AG04450 (cell line): ENCODE measurements around the gene MED19. TPM values are rescaled to one million over a fixed set of nuclear protein-coding genes. Genes with fewer than 3 reads are reported as not detected.
"Not testable (repeated sequence)": the region's sequence is repeated elsewhere in the genome, so short reads cannot be mapped to it uniquely, and the experiment has no call there.

Experiments used
- CTCF ChIA-PET: fragments of 300-600, 350-600 bp; formaldehyde crosslinking; extraction: SDS; loops from one replicate; lab custom pipeline; 2022; ENCODE audit warnings: antibody characterized with exemption, inconsistent platforms; lab: Charles Lee
- POLR2A ChIA-PET: fragments of 350-600 bp; formaldehyde crosslinking; extraction: SDS; loops from one replicate; lab custom pipeline; 2021; ENCODE audit warnings: antibody characterized with exemption, inconsistent platforms; lab: Yijun Ruan, JAX
- DNase-seq: peaks from one replicate; pipeline ENCODE4 v3.0.0-alpha.2; 2011; ENCODE audit warnings: low read depth, low spot score
- H3K27ac ChIP-seq: one replicate; pipeline ENCODE4 v1.5.1; 2012; ENCODE audit warnings: low read depth, low read length, control low read depth
- H3K27me3 ChIP-seq: one replicate; pipeline ENCODE4 v1.6.0; 2012; ENCODE audit warnings: low read length; ENCODE audit not compliant: control insufficient read depth, insufficient read depth
- H3K4me3 ChIP-seq: 2 replicates; pipeline ENCODE4 v1.5.1; 2011; ENCODE audit warnings: mild to moderate bottlenecking, low read depth, low read length, control low read depth
- H3K9me3 ChIP-seq: 2 replicates; pipeline ENCODE4 v1.5.1; 2012; ENCODE audit warnings: low read length; ENCODE audit not compliant: control insufficient read depth, insufficient read depth
- CTCF ChIP-seq: IDR thresholded peaks from 2 replicates; pipeline ENCODE4 v1.5.1; 2011; ENCODE audit warnings: low read depth, low read length, control low read depth, inconsistent platforms
- polyA plus RNA-seq: library from polyadenylated mRNA; depleted of rRNA; stranded (reverse); fragments of >200 nt; gene quantifications from 2 replicates; pipeline ENCODE4 v1.2.3, GENCODE V29; 2011

MED19 gene
- polyA plus RNA-seq, 1 experiment, result 28.8 TPM

DNA sequence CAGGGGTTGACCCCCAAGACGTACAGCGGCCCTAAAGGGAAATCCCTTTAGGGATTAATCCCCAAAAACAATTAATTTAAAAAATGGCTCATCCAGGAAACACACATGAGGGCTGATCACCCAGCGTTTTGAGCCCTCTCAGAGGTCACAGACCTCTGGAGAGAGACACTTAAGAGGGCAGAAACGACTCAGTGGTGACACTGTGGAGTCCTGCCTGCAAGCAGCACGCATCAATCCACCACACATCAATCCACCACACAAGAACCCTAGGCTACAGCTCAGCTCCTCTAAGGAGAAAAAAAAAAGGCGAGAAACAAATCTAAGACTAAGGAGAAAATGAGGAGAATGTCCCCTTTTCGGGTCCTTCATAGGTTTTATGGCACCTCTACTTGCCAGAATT, 16.8 kb upstream of the MED19 start:
- no peak for TF ChIP-seq CTCF
- ChIA-PET POLR2A (interaction anchor here (1.2 kb wide), 1 partner anchor 12 kb away, joined by 3 read pairs; the partner anchor contains the start of gene SELENOH), CTCF (interaction anchor here (1.3 kb wide), 1 partner anchor 72 kb away, joined by 3 read pairs; no protein-coding TSS in a partner anchor)
- Histone ChIP-seq H3K27me3 (no peaks in the 10 kb centered on the region), H3K4me3 (no peak overlapping the region), H3K9me3 (no peaks in the 10 kb centered on the region), H3K27ac (no peak overlapping the region)
- no peak for DNase-seq

GRCh38 chr11:57727185-57727584, 15.2 kb upstream of the MED19 start:
- Histone ChIP-seq H3K4me3 (no peak overlapping the region), H3K27me3 (no peaks in the 10 kb centered on the region), H3K9me3 (no peaks in the 10 kb centered on the region), H3K27ac (no peak overlapping the region)
- ChIA-PET POLR2A (no interaction called here), CTCF (no interaction called here)
- no peak for DNase-seq
- TF ChIP-seq CTCF, result no peak

DNA sequence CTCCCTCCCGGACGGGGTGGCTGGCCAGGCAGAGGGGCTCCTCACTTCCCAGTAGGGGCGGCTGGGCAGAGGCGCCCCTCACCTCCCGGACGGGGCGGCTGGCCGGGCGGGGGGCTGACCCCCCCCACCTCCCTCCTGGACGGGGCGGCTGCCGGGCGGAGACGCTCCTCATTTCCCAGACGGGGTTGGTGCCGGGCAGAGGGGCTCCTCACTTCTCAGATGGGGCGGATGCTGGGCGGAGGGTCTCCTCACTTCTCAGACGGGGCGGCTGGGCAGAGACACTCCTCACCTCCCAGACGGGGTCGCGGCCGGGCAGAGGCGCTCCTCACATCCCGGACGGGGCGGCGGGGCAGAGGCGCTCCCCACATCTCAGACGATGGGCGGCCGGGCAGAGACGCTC, 4.7 kb upstream of the MED19 start:
- H3K9me3 ChIP-seq, POLR2A ChIA-PET, H3K4me3 ChIP-seq, H3K27ac ChIP-seq, H3K27me3 ChIP-seq, DNase-seq, CTCF ChIA-PET: not testable (repeated sequence)

DNA sequence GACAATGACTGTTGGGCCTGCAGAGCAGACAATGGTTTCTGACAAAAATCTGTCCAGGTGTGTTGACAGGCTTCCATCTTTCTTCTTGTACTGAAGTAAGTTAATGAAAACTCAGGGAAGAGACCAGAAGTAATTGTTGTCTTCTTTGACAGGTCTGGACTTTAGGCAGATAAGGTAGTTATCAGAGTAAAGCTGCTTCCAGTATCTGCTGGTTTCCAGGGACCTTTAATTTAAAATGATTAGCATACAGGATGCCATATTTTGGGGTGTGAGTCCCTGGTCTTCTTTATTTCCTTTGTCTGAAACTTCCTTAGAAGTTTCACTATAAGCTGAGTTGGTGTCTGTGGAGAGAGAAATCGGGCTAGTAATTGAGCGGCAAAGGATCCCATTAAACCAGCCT, 1.8 kb upstream of the MED19 start:
- ChIA-PET CTCF (interaction anchor here (1.2 to 2.1 kb wide), 2 partner anchors 87 to 810 kb away, joined by 5 to 11 read pairs; no protein-coding TSS in a partner anchor), POLR2A (no interaction called here)
- no peaks in the 10 kb centered on the region for H3K9me3 ChIP-seq
- H3K4me3 ChIP-seq, result peak overlapping the region; percentile 100
- H3K27me3 ChIP-seq, result no peaks in the 10 kb centered on the region
- DNase-seq, result no peak
- no peak for TF ChIP-seq CTCF
- no peak overlapping the region for H3K27ac ChIP-seq

GRCh38 chr11:57712256-57713150, 488 bp upstream of the MED19 start, which contains the start of gene TMX2:
TSS of gene TMX2 (plus strand) at chr11:57712593. CDS start at chr11:57712619, 26 bp downstream.
- CTCF ChIA-PET, result interaction anchor here (0.6 kb wide), 2 partner anchors 12 to 15 kb away, joined by 3 to 4 read pairs; no protein-coding TSS in a partner anchor
- TF ChIP-seq CTCF, result no peak
- peak within 1 kb of the TSS; percentile 100 for H3K4me3 ChIP-seq
- H3K27me3 ChIP-seq, result no peaks in the 10 kb centered on the region
- peak within 1 kb of the TSS; percentile 68 for H3K27ac ChIP-seq
- DNase-seq, result peak; percentile 98
- POLR2A ChIA-PET, result interaction anchor here (0.5 to 1.0 kb wide), 6 partner anchors 10 to 88 kb away, joined by 3 to 7 read pairs (median 4); partner anchors contain the start of gene SELENOH
- H3K9me3 ChIP-seq, result no peaks in the 10 kb centered on the region
